ENCODE measurements around the gene GPR108. TPM values are rescaled to one million over a fixed set of nuclear protein-coding genes. Genes with fewer than 3 reads are reported as not detected.
"Not testable (repeated sequence)": the region's sequence is repeated elsewhere in the genome, so short reads cannot be mapped to it uniquely, and the experiment has no call there.

GPR108 gene
- total and polyA plus RNA-seq, 5 donors from 2014 or later: 60.7 to 98.8 (median 86.2) TPM

GRCh38 chr19:6754653-6755463 lies 17.5 kb upstream of the GPR108 start:
- DNase-seq (no peak), ATAC-seq (ENCODE audit: low read depth in 2 of 2) (no peak)
- Histone ChIP-seq H3K27ac (ENCODE audit: insufficient read depth, low read length, poor library complexity, severe bottlenecking) (no peak overlapping the region), H3K4me1 (ENCODE audit: control insufficient read depth, insufficient read depth, low read length, poor library complexity, severe bottlenecking) (peaks cover 11% of the 10 kb centered on the region), H3K36me3 (ENCODE audit: control insufficient read depth, insufficient read depth, low read length) (peaks cover 32% of the 10 kb centered on the region), H3K9me3 (ENCODE audit: control insufficient read depth in 2 of 2, low read length in 2 of 2) (no peaks in the 10 kb centered on the region), H3K4me3 (ENCODE audit: low read depth, low read length) (no peak overlapping the region), H3K27me3 (ENCODE audit: control insufficient read depth, insufficient read depth, low read length) (no peaks in the 10 kb centered on the region)
- no peaks in the 10 kb centered on the region for H3K9me3 Mint-ChIP-seq
- peaks cover 24% of the 10 kb centered on the region for H3K36me3 Mint-ChIP-seq
- H3K4me3 Mint-ChIP-seq: no peak overlapping the region
- H3K4me1 Mint-ChIP-seq: peaks cover 0 to 13% (median 6%) of the 10 kb centered on the region in 4 donors
- H3K27me3 Mint-ChIP-seq: no peaks in the 10 kb centered on the region
- H3K27ac Mint-ChIP-seq: no peak overlapping the region

GRCh38 chr19:6754136-6754535 lies 16.8 kb upstream of the GPR108 start:
- ATAC-seq (ENCODE audit: low read depth in 2 of 2) (no peak), DNase-seq (no peak)
- H3K4me1 Mint-ChIP-seq: peaks cover 0 to 13% (median 6%) of the 10 kb centered on the region in 4 donors
- H3K36me3 Mint-ChIP-seq: peaks cover 26% of the 10 kb centered on the region
- Histone ChIP-seq H3K36me3 (ENCODE audit: control insufficient read depth, insufficient read depth, low read length) (peaks cover 25% of the 10 kb centered on the region), H3K4me3 (ENCODE audit: low read depth, low read length) (no peak overlapping the region), H3K27me3 (ENCODE audit: control insufficient read depth, insufficient read depth, low read length) (no peaks in the 10 kb centered on the region), H3K9me3 (ENCODE audit: control insufficient read depth in 2 of 2, low read length in 2 of 2) (no peaks in the 10 kb centered on the region), H3K27ac (ENCODE audit: insufficient read depth, low read length, poor library complexity, severe bottlenecking) (no peak overlapping the region), H3K4me1 (ENCODE audit: control insufficient read depth, insufficient read depth, low read length, poor library complexity, severe bottlenecking) (peaks cover 11% of the 10 kb centered on the region)
- no peaks in the 10 kb centered on the region for H3K9me3 Mint-ChIP-seq
- H3K27ac Mint-ChIP-seq: no peak overlapping the region
- no peaks in the 10 kb centered on the region for H3K27me3 Mint-ChIP-seq
- H3K4me3 Mint-ChIP-seq: no peak overlapping the region

GRCh38 chr19:6753178-6754031 lies 16.0 kb upstream of the GPR108 start:
- Histone ChIP-seq H3K27me3 (ENCODE audit: control insufficient read depth, insufficient read depth, low read length) (no peaks in the 10 kb centered on the region), H3K4me3 (ENCODE audit: low read depth, low read length) (no peak overlapping the region), H3K9me3 (ENCODE audit: control insufficient read depth in 2 of 2, low read length in 2 of 2) (no peaks in the 10 kb centered on the region), H3K27ac (ENCODE audit: insufficient read depth, low read length, poor library complexity, severe bottlenecking) (peak overlapping the region; percentile 48), H3K4me1 (ENCODE audit: control insufficient read depth, insufficient read depth, low read length, poor library complexity, severe bottlenecking) (peaks cover 11% of the 10 kb centered on the region), H3K36me3 (ENCODE audit: control insufficient read depth, insufficient read depth, low read length) (peaks cover 21% of the 10 kb centered on the region)
- peaks cover 22% of the 10 kb centered on the region for H3K36me3 Mint-ChIP-seq
- H3K27ac Mint-ChIP-seq: peak overlapping the region in 2 of 3 donors; percentile 86 to 89
- no peaks in the 10 kb centered on the region for H3K27me3 Mint-ChIP-seq
- ATAC-seq (ENCODE audit: low read depth in 2 of 2) (peak; percentile 84), DNase-seq (peak; percentile 72 to 89 (median 77))
- peaks cover 0 to 13% (median 6%) of the 10 kb centered on the region in 4 donors for H3K4me1 Mint-ChIP-seq
- no peaks in the 10 kb centered on the region for H3K9me3 Mint-ChIP-seq
- peak overlapping the region; percentile 79 to 94 (median 82) for H3K4me3 Mint-ChIP-seq

- H3K27me3 Mint-ChIP-seq: no peaks in the 10 kb centered on the region
- Histone ChIP-seq H3K27ac (ENCODE audit: insufficient read depth, low read length, poor library complexity, severe bottlenecking) (no peak overlapping the region), H3K9me3 (ENCODE audit: control insufficient read depth in 2 of 2, low read length in 2 of 2) (no peaks in the 10 kb centered on the region), H3K4me1 (ENCODE audit: control insufficient read depth, insufficient read depth, low read length, poor library complexity, severe bottlenecking) (peaks cover 11% of the 10 kb centered on the region), H3K27me3 (ENCODE audit: control insufficient read depth, insufficient read depth, low read length) (no peaks in the 10 kb centered on the region), H3K4me3 (ENCODE audit: low read depth, low read length) (no peak overlapping the region), H3K36me3 (ENCODE audit: control insufficient read depth, insufficient read depth, low read length) (peaks cover 23% of the 10 kb centered on the region)
- peak overlapping the region in 2 of 3 donors; percentile 36 to 86 for H3K27ac Mint-ChIP-seq
- ATAC-seq (ENCODE audit: low read depth in 2 of 2) (no peak), DNase-seq (no peak)
- peaks cover 0 to 13% (median 6%) of the 10 kb centered on the region in 4 donors for H3K4me1 Mint-ChIP-seq
- H3K36me3 Mint-ChIP-seq: peaks cover 26% of the 10 kb centered on the region
- H3K4me3 Mint-ChIP-seq: peak overlapping the region in 1 of 4 donors; percentile 82
- no peaks in the 10 kb centered on the region for H3K9me3 Mint-ChIP-seq
Observed at GRCh38 chr19:6752256-6753177, 15.1 kb upstream of the GPR108 start.

- H3K9me3 ChIP-seq (ENCODE audit: control insufficient read depth in 2 of 2, low read length in 2 of 2): no peaks in the 10 kb centered on the region
- Mint-ChIP-seq H3K9me3 (no peaks in the 10 kb centered on the region), H3K4me3 (peak overlapping the region in 1 of 4 donors; percentile 11), H3K4me1 (peaks cover 0 to 10% (median 6%) of the 10 kb centered on the region in 4 donors), H3K27me3 (no peaks in the 10 kb centered on the region), H3K27ac (no peak overlapping the region), H3K36me3 (peaks cover 23% of the 10 kb centered on the region)
- no peaks in the 10 kb centered on the region for H3K27me3 ChIP-seq (ENCODE audit: control insufficient read depth, insufficient read depth, low read length)
- no peak overlapping the region for H3K27ac ChIP-seq (ENCODE audit: insufficient read depth, low read length, poor library complexity, severe bottlenecking)
- H3K36me3 ChIP-seq (ENCODE audit: control insufficient read depth, insufficient read depth, low read length): peaks cover 24% of the 10 kb centered on the region
- DNase-seq (no peak), ATAC-seq (ENCODE audit: low read depth in 2 of 2) (no peak)
- no peak overlapping the region for H3K4me3 ChIP-seq (ENCODE audit: low read depth, low read length)
- H3K4me1 ChIP-seq (ENCODE audit: control insufficient read depth, insufficient read depth, low read length, poor library complexity, severe bottlenecking): peaks cover 11% of the 10 kb centered on the region
Observed at GRCh38 chr19:6751189-6751588, 13.8 kb upstream of the GPR108 start.

- peaks cover 27% of the 10 kb centered on the region for H3K36me3 Mint-ChIP-seq
Observed at GRCh38 chr19:6750062-6750461, 12.7 kb upstream of the GPR108 start.

GRCh38 chr19:6748543-6748942 lies 11.2 kb upstream of the GPR108 start:
- not testable (repeated sequence) for H3K9me3 Mint-ChIP-seq; H3K27me3 ChIP-seq (ENCODE audit: control insufficient read depth, insufficient read depth, low read length); H3K4me3 ChIP-seq (ENCODE audit: low read depth, low read length); ATAC-seq (ENCODE audit: low read depth in 2 of 2); H3K4me1 ChIP-seq (ENCODE audit: control insufficient read depth, insufficient read depth, low read length, poor library complexity, severe bottlenecking); H3K9me3 ChIP-seq (ENCODE audit: control insufficient read depth in 2 of 2, low read length in 2 of 2); H3K27me3 Mint-ChIP-seq; H3K4me3 Mint-ChIP-seq; H3K27ac Mint-ChIP-seq; H3K27ac ChIP-seq (ENCODE audit: insufficient read depth, low read length, poor library complexity, severe bottlenecking); DNase-seq
- Mint-ChIP-seq H3K4me1 (peaks cover 0 to 11% (median 3%) of the 10 kb centered on the region in 4 donors), H3K36me3 (peaks cover 27% of the 10 kb centered on the region)
- H3K36me3 ChIP-seq (ENCODE audit: control insufficient read depth, insufficient read depth, low read length): peaks cover 18% of the 10 kb centered on the region

More at GRCh38 chr19:6750062-6750461, 12.7 kb upstream of the GPR108 start:
- peaks cover 11% of the 10 kb centered on the region for H3K4me1 ChIP-seq (ENCODE audit: control insufficient read depth, insufficient read depth, low read length, poor library complexity, severe bottlenecking)
- H3K4me3 ChIP-seq (ENCODE audit: low read depth, low read length): no peak overlapping the region
- no peak overlapping the region for H3K27ac ChIP-seq (ENCODE audit: insufficient read depth, low read length, poor library complexity, severe bottlenecking)
- Mint-ChIP-seq H3K4me1 (peaks cover 0 to 10% (median 6%) of the 10 kb centered on the region in 4 donors), H3K9me3 (no peaks in the 10 kb centered on the region), H3K27ac (no peak overlapping the region), H3K27me3 (no peaks in the 10 kb centered on the region), H3K4me3 (no peak overlapping the region)
- H3K27me3 ChIP-seq (ENCODE audit: control insufficient read depth, insufficient read depth, low read length): no peaks in the 10 kb centered on the region
- DNase-seq (no peak), ATAC-seq (ENCODE audit: low read depth in 2 of 2) (no peak)
- H3K9me3 ChIP-seq (ENCODE audit: control insufficient read depth in 2 of 2, low read length in 2 of 2): no peaks in the 10 kb centered on the region
- H3K36me3 ChIP-seq (ENCODE audit: control insufficient read depth, insufficient read depth, low read length): peaks cover 27% of the 10 kb centered on the region

Measured in CD4-positive, CD25-positive, alpha-beta regulatory T cell (primary cell).